K562 (cell line): ENCODE results near the gene PKHD1. TPM values are rescaled to one million over a fixed set of nuclear protein-coding genes. Genes with fewer than 3 reads are reported as not detected.

ENCODE experiments used
- ATAC-seq: fragments of 200-7000 bp; cut with Tn5 transposase; 3 replicates; pipeline ENCODE4 v1.9.1; 2020; ENCODE audit warnings: moderate library complexity
- BruUV-seq: library from RNA; stranded (reverse); fragments of 400-500 nt; replicated peaks from 2 replicates; lab custom pipeline; 2021; lab: Mats Ljungman, UMichigan
- CTCF ChIA-PET: fragments of 300-600 bp; formaldehyde crosslinking; extraction: SDS; loops from one replicate; lab custom pipeline; 2021; ENCODE audit warnings: low intra/inter-chr PET ratio; lab: Yijun Ruan, JAX
- POLR2A ChIA-PET: fragments of 300-600, 350-650 bp; sonication (Branson Sonifier 250); formaldehyde crosslinking; extraction: SDS; loops from one replicate; lab custom pipeline; 2021; ENCODE audit warnings: antibody characterized with exemption, inconsistent platforms; lab: Yijun Ruan, JAX
- DNase-seq, 4 experiments: peaks; one replicate each; pipeline versions ENCODE4 v3.0.0 to v3.0.0-alpha.2; 2011 to 2018; ENCODE audit warnings: low spot score in 3 of 4, mixed read lengths in 3 of 4; ENCODE audit errors: extremely low read depth in 1 of 4
- FAIRE-seq: peaks from 2 replicates; lab custom pipeline; 2011; peaks lifted over from hg19 to GRCh38; lab: Jason Lieb, UNC
- H2AFZ ChIP-seq: 2 replicates; pipeline ENCODE4 v1.6.0; 2011; ENCODE audit warnings: low read depth, low read length, control low read depth, inconsistent platforms
- H3K27ac ChIP-seq: fragments of 200-600 bp; 3 replicates; pipeline ENCODE4 v1.8.0; 2011; ENCODE audit warnings: low read depth, mild to moderate bottlenecking, control low read depth, inconsistent platforms, low read length, moderate library complexity, mixed read lengths; ENCODE audit errors: extremely low read depth
- H3K27me3 ChIP-seq, 2 experiments: fragments of 300-600 bp in 1 of 2; 2 replicates in 1 of 2; 3 replicates in 1 of 2; pipeline versions ENCODE4 v1.6.0 to v1.8.0; 2011; ENCODE audit warnings: inconsistent platforms in 2 of 2, low read length in 2 of 2, mild to moderate bottlenecking in 1 of 2, mixed read lengths in 1 of 2, moderate library complexity in 1 of 2; ENCODE audit not compliant: control insufficient read depth in 2 of 2, insufficient read depth in 2 of 2
- H3K36me3 ChIP-seq: fragments of 300-600 bp; 3 replicates; pipeline ENCODE4 v1.8.0; 2011; ENCODE audit warnings: mild to moderate bottlenecking, low read length, inconsistent platforms; ENCODE audit not compliant: control insufficient read depth, insufficient read depth
- H3K4me1 ChIP-seq, 2 experiments: fragments of 200-600 bp in 1 of 2; replicated peaks in 1 of 2; 2 replicates in 1 of 2; 3 replicates in 1 of 2; pipeline versions ENCODE4 v1.5.1 to v1.8.0; 2011; ENCODE audit warnings: inconsistent platforms in 2 of 2, low read length in 2 of 2, mild to moderate bottlenecking in 1 of 2, mixed read lengths in 1 of 2, moderate library complexity in 1 of 2; ENCODE audit not compliant: control insufficient read depth in 2 of 2, insufficient read depth in 2 of 2
- H3K4me2 ChIP-seq: 2 replicates; pipeline ENCODE4 v1.6.1; 2011; ENCODE audit warnings: low read length, control low read depth, inconsistent platforms, mixed read lengths; ENCODE audit not compliant: insufficient read depth
- H3K4me3 ChIP-seq: fragments of 200-600 bp; sonication (generic), shearing (Covaris generic); 2 replicates; pipeline ENCODE4 v1.5.1; 2016; ENCODE audit warnings: control low read depth, inconsistent platforms
- H3K79me2 ChIP-seq: fragments of 200-600 bp; 3 replicates; pipeline ENCODE4 v1.8.0; 2011; ENCODE audit warnings: low read length, inconsistent platforms; ENCODE audit not compliant: control insufficient read depth, insufficient read depth
- H3K9ac ChIP-seq, 2 experiments: 2 replicates each; pipeline versions ENCODE4 v1.6.0 to v1.6.1; 2011; ENCODE audit warnings: low read depth in 2 of 2, low read length in 2 of 2, control low read depth in 1 of 2, inconsistent platforms in 1 of 2, mild to moderate bottlenecking in 1 of 2, mixed read lengths in 1 of 2; ENCODE audit not compliant: insufficient read depth in 1 of 2
- H3K9me1 ChIP-seq: one replicate; pipeline ENCODE4 v1.6.0; 2011; ENCODE audit warnings: inconsistent platforms, mild to moderate bottlenecking, low read length, moderate library complexity; ENCODE audit not compliant: control insufficient read depth, insufficient read depth
- H3K9me3 ChIP-seq: replicated peaks from 2 replicates; pipeline ENCODE4 v1.5.1; 2011; ENCODE audit warnings: low read depth, low read length, inconsistent platforms; ENCODE audit not compliant: control insufficient read depth, insufficient read depth
- H4K20me1 ChIP-seq: replicated peaks from 2 replicates; pipeline ENCODE4 v1.6.1; 2011; ENCODE audit warnings: low read length, inconsistent platforms, mixed read lengths; ENCODE audit not compliant: control insufficient read depth, insufficient read depth
- DPF2 ChIP-seq: fragments of 450-650 bp; IDR thresholded peaks from 2 replicates; pipeline ENCODE4 v1.6.1; 2016
- ZNF785 ChIP-seq: fragments of 250-450 bp; sonication (Bioruptor Pico); IDR thresholded peaks from 2 replicates; pipeline ENCODE4 v1.4.0; 2020; ENCODE audit warnings: mild to moderate bottlenecking
- WGBS: fragments of 100-300 bp; shearing (Covaris generic); methylation state at CpG from one replicate; pipeline ENCODE4 v1.1.6; 2016; ENCODE audit warnings: low coverage, mixed read lengths; ENCODE audit not compliant: insufficient coverage; ENCODE audit errors: missing lambda C conversion rate; 5-methylcytosine and 5-hydroxymethylcytosine counted together
- in situ Hi-C: fragments of 300-500 bp; cut with MboI; formaldehyde crosslinking; loops from 4 replicates; pipeline ENCODE4 v1.15.0; 2018; ENCODE audit warnings: inconsistent platforms, mixed read lengths
- intact Hi-C: fragments of 100-400 bp; cut with micrococcal nuclease; formaldehyde crosslinking; loops from 2 replicates; pipeline ENCODE4 v1.14.2; 2022
- polyA plus RNA-seq, 8 experiments: library from polyadenylated mRNA; depleted of rRNA in 4 of 8; stranded (reverse) in 5 of 8; unstranded in 3 of 8; fragments of >200 nt; fragmentation: Nextera tagmentation in 2 of 8; fragmentation: Illumina TruSeq in 1 of 8; extraction: Ambion mirVana in 2 of 8; extraction: Trizol in 1 of 8; gene quantifications; 2 replicates each; pipeline versions ENCODE4 v1.2.1 to v1.2.3, GENCODE V29; 2011 to 2014; ENCODE audit warnings: inconsistent platforms in 1 of 8, missing spikeins in 1 of 8
- total RNA-seq, 7 experiments: library from RNA; depleted of rRNA in 6 of 7; stranded (reverse); fragments of >200 nt in 6 of 7; fragmentation: Illumina TruSeq in 2 of 7; extraction: Trizol in 2 of 7; gene quantifications; 2 replicates each; pipeline versions ENCODE4 v1.2.1 to v1.2.3, GENCODE V29; 2011 to 2021; ENCODE audit warnings: low replicate concordance in 1 of 7

Gene PKHD1
- total and polyA plus RNA-seq, 9 of the 15 experiments (the other 6 are each of a cell fraction or from before 2014, with no cell fraction given): 0.01 to 0.04 (median 0.01) TPM; not detected in 6

GRCh38 chr6:52053038-52053695, 34.2 kb downstream of the PKHD1 start:
- FAIRE-seq: no peak
- Histone ChIP-seq H3K27me3 (no peaks in the 10 kb centered on the region), H3K4me1 (no peaks in the 10 kb centered on the region), H3K27ac (no peak overlapping the region), H4K20me1 (no peaks in the 10 kb centered on the region), H3K4me3 (no peak overlapping the region), H3K9me3 (no peaks in the 10 kb centered on the region), H3K79me2 (no peaks in the 10 kb centered on the region), H3K36me3 (no peaks in the 10 kb centered on the region), H3K9me1 (peaks cover 4% of the 10 kb centered on the region), H2AFZ (no peak overlapping the region), H3K9ac (no peak overlapping the region), H3K4me2 (no peak overlapping the region)
- in situ Hi-C loops (no loop called here), intact Hi-C loops (no loop called here)
- POLR2A ChIA-PET: interaction anchor here (0.6 kb wide), 2 partner anchors 25 to 909 kb away, joined by 3 read pairs; no protein-coding TSS in a partner anchor
- 0% methylated on average over 8 of the region's 8 CpGs for WGBS
- TF ChIP-seq ZNF785: no peak
- no peak for ATAC-seq
- BruUV-seq: no TSS peak
- CTCF ChIA-PET: no interaction called here
- DNase-seq: no peak

GRCh38 chr6:52050051-52050405, 37.4 kb downstream of the PKHD1 start:
- no TSS peak for BruUV-seq
- H2AFZ ChIP-seq: no peak overlapping the region
- no peaks in the 10 kb centered on the region for H3K9me3 ChIP-seq
- H3K9me1 ChIP-seq: no peaks in the 10 kb centered on the region
- no peak for DNase-seq
- H3K4me1 ChIP-seq: no peaks in the 10 kb centered on the region
- H3K27ac ChIP-seq: no peak overlapping the region
- no peak overlapping the region for H3K9ac ChIP-seq
- in situ Hi-C loops (no loop called here), intact Hi-C loops (no loop called here)
- 0% methylated on average over 7 of the region's 7 CpGs for WGBS
- no peaks in the 10 kb centered on the region for H3K36me3 ChIP-seq
- H3K4me2 ChIP-seq: no peak overlapping the region
- no peak overlapping the region for H3K4me3 ChIP-seq
- TF ChIP-seq DPF2: no peak
- H4K20me1 ChIP-seq: no peaks in the 10 kb centered on the region
- CTCF ChIA-PET: interaction anchor here (1.5 kb wide), 1 partner anchor 1234 kb away, joined by 5 read pairs; no protein-coding TSS in a partner anchor
- ATAC-seq: no peak
- no peaks in the 10 kb centered on the region for H3K79me2 ChIP-seq
- FAIRE-seq: no peak
- POLR2A ChIA-PET: interaction anchor here (1.2 kb wide), 1 partner anchor 11 kb away, joined by 6 read pairs; no protein-coding TSS in a partner anchor
- no peaks in the 10 kb centered on the region; a peak in 1 of 5 replicates for H3K27me3 ChIP-seq
